H54 (cell line): ENCODE measurements around the gene KIT.
A peak's percentile ranks its signal among the peaks of the same experiment; 100 is the strongest.
"Not testable (repeated sequence)": the region's sequence is repeated elsewhere in the genome, so short reads cannot be mapped to it uniquely, and the experiment has no call there.

Experiments used
- DNase-seq: peaks from one replicate; pipeline ENCODE4 v3.0.0; 2011; ENCODE audit warnings: low spot score, mixed read lengths; ENCODE audit not compliant: insufficient read length
- FAIRE-seq: peaks from 3 replicates; lab custom pipeline; 2011; peaks lifted over from hg19 to GRCh38; lab: Jason Lieb, UNC
- POLR2A ChIP-seq: IDR thresholded peaks from 2 replicates; pipeline ENCODE4 v1.6.1; 2011; ENCODE audit warnings: low read depth, mild to moderate bottlenecking, low read length

KIT gene

GRCh38 chr4:54657551-54658251 is at the start of gene KIT:
KIT (plus strand) TSS chr4:54657957; CDS start chr4:54658015, 58 bp downstream.
- FAIRE-seq (no peak), DNase-seq (peak; percentile 38)
- TF ChIP-seq POLR2A, result peak; percentile 72

- no peak for FAIRE-seq
- TF ChIP-seq POLR2A, result no peak
- no peak for DNase-seq
Observed at GRCh38 chr4:54609310-54609709, 48.4 kb upstream of the KIT start.

- DNase-seq, result no peak
- FAIRE-seq, result no peak
- no peak for TF ChIP-seq POLR2A
Observed at GRCh38 chr4:54614149-54614548, 43.6 kb upstream of the KIT start.

GRCh38 chr4:54620773-54621172 is 37.0 kb upstream of the KIT start:
- no peak for TF ChIP-seq POLR2A
- no peak for DNase-seq
- no peak for FAIRE-seq

- FAIRE-seq (no peak), DNase-seq (no peak)
- TF ChIP-seq POLR2A, result no peak
Observed at GRCh38 chr4:54625391-54625790, 32.4 kb upstream of the KIT start.

GRCh38 chr4:54626113-54626512 is 31.6 kb upstream of the KIT start:
- DNase-seq (no peak), FAIRE-seq (no peak)
- TF ChIP-seq POLR2A, result no peak

- TF ChIP-seq POLR2A, result no peak
- FAIRE-seq (no peak), DNase-seq (no peak)
Observed at GRCh38 chr4:54632537-54632936, 25.2 kb upstream of the KIT start.

GRCh38 chr4:54633102-54633740 is 24.5 kb upstream of the KIT start:
- FAIRE-seq, DNase-seq: not testable (repeated sequence)

GRCh38 chr4:54635318-54635717 is 22.4 kb upstream of the KIT start:
- FAIRE-seq (no peak), DNase-seq (no peak)
- no peak for TF ChIP-seq POLR2A

GRCh38 chr4:54637325-54637724 is 20.4 kb upstream of the KIT start:
- no peak for DNase-seq
- TF ChIP-seq POLR2A, result no peak
- FAIRE-seq, result no peak

GRCh38 chr4:54641101-54641500 is 16.7 kb upstream of the KIT start:
- FAIRE-seq, DNase-seq: not testable (repeated sequence)

- FAIRE-seq, result no peak
- DNase-seq, result no peak
- no peak for TF ChIP-seq POLR2A
Observed at GRCh38 chr4:54643172-54643571, 14.6 kb upstream of the KIT start.

GRCh38 chr4:54643958-54644751 is 13.6 kb upstream of the KIT start:
- DNase-seq (no peak), FAIRE-seq (no peak)
- TF ChIP-seq POLR2A, result no peak

GRCh38 chr4:54645830-54646229 is 11.9 kb upstream of the KIT start:
- DNase-seq (no peak), FAIRE-seq (no peak)
- no peak for TF ChIP-seq POLR2A

GRCh38 chr4:54647070-54647469 is 10.7 kb upstream of the KIT start:
- no peak for DNase-seq
- FAIRE-seq, result no peak
- TF ChIP-seq POLR2A, result no peak
